Right ventricle myocardium superior (tissue), 1 donor: ENCODE data around the gene LOC101059915. TPM values are rescaled to one million over a fixed set of nuclear protein-coding genes. Genes with fewer than 3 reads are reported as not detected.
"Not testable (repeated sequence)": the region's sequence is repeated elsewhere in the genome, so short reads cannot be mapped to it uniquely, and the experiment has no call there.

ENCODE experiments used
- ATAC-seq: fragments of 200-7000 bp; cut with Tn5 transposase; one replicate; pipeline ENCODE4 v1.9.1; 2020; ENCODE audit warnings: mild to moderate bottlenecking; ENCODE audit not compliant: poor library complexity
- DNase-seq: peaks from one replicate; pipeline ENCODE4 v3.0.0-alpha.2; 2020
- intact Hi-C: fragments of 100-400 bp; cut with DNase I; formaldehyde crosslinking; loops from one replicate; pipeline ENCODE4 v1.11.2; 2022
- total RNA-seq: library from RNA; stranded (reverse); fragmentation: NEBNext Ultra II Directional; extraction: Animal tissue kit (Norgen Biotek cat#: 25700); gene quantifications from one replicate; pipeline ENCODE4 v1.2.1, GENCODE V29; 2021
- donor health status: DM: no; HTN: yes; CAD: no; lungs with severe emphysema.

The LOC101059915 gene

DNA sequence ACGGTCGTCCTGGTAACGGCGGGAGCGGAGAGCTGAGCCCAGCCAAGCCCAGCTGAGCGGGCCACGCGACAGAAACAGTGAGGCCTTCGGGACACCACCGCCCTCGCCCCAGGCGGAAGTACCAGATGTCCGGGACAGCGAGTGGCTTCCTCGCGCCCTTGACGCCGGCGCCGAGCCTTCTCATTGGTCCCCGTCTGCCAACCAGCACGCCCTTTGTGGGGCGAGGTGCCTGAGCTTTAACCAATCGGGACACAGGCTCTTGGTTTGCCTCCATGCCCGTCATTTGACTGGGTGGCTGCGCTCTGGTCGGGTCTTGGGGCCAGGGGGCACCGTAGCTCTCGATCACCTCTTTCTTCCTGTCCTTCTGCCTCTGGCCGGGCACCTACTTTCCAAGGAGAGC is 50.8 kb downstream of the LOC101059915 start, which contains the start of gene CXorf49:
Gene CXorf49, minus strand, starts transcription at position 101 of the 400 bp plus-strand sequence. CDS start 134 bp downstream, outside the sequence.
- ATAC-seq, DNase-seq, intact Hi-C loops: not testable (repeated sequence)

DNA sequence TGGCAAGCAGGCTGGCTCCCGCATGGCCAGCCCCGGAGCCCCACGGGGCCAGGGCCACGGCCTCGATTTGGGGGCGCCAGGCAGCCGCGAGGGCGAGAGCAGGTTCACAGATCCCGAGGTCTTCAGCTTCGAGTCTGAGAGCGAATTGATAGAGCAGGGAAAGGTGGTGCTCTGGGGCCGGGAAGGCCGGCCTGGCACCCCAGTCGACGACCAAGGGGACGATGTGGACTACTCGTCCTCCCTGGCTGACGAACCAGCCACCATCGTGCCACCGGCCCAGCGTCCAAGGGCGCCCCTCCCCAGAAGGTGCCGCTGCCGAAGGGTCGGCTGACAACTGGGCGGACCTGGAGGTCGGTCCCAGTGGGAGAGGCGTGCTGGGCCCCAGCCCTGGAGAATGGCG is 51.8 kb downstream of the LOC101059915 start:
- intact Hi-C loops, ATAC-seq, DNase-seq: not testable (repeated sequence)

DNA sequence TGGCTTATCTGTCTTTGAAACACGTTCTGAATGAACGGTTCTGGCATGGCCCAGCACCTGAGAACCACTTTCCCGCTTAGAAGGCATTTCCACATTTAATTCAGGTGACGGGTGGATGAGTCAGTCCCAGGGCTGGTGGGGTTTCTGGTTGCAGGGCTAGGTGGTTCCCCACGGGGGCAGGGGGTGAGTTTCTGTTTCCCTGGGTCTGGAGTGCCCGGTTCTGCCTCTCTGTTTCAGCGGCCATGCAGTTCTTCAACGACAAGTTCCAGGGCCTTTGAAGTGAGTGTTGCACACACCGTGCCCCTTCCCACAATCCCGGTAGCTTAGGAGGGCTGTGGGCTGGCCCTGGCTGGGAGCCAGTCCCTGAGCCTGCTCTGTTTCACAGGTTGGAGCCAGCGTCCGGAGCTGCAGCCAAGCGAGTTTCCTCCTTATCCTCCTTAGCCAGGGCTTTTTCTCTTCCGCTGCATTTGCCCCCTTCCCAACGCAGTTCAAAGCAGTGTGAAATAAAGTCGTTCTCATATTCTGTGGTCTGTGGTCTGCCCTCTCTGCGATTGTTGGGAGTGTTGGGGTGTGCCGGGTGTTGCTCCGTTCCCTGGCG is 53.0 kb downstream of the LOC101059915 start:
- intact Hi-C loops, ATAC-seq, DNase-seq: not testable (repeated sequence)

Other genes with a start within 250 kb of the LOC101059915 start
- 72.7 TPM for gene OGT, start 134.4 kb upstream of the LOC101059915 start, total RNA-seq
- 2.2 TPM for gene GCNA, start 89.1 kb upstream of the LOC101059915 start, total RNA-seq
- 0.22 TPM for gene CXCR3, start 49.0 kb upstream of the LOC101059915 start, total RNA-seq
- gene CXorf49, start 50.7 kb downstream of the LOC101059915 start, total RNA-seq = not detected
- not detected for gene CXorf49B, start 95.8 kb downstream of the LOC101059915 start, total RNA-seq
- 4.7 TPM for gene NHSL2, start 243.3 kb downstream of the LOC101059915 start, total RNA-seq